Stomach (tissue), 9 donors: ENCODE data around the gene SEC62. TPM values are rescaled to one million over a fixed set of nuclear protein-coding genes. Genes with fewer than 3 reads are reported as not detected.
A peak's percentile ranks its signal among the peaks of the same experiment; 100 is the strongest.

Experiments
- DNase-seq, 2 donors: peaks; one replicate each; pipeline versions ENCODE4 v3.0.0 to v3.0.0-alpha.2; 2013 to 2019
- H3K27ac ChIP-seq, 5 donors: fragments of 200-600 bp in 4 of 5; sonication (generic) in 4 of 5; one replicate each; pipeline ENCODE4 v1.5.1; 2013 to 2019; ENCODE audit warnings: mild to moderate bottlenecking in 1 of 5, moderate library complexity in 1 of 5
- H3K27me3 ChIP-seq, 3 donors: fragments of 200-600 bp; sonication (generic); one replicate each; pipeline ENCODE4 v1.5.1; 2017 to 2019; ENCODE audit warnings: mixed run types in 1 of 3
- H3K36me3 ChIP-seq, 4 donors: fragments of 200-600 bp; sonication (generic); 1 replicate in 3 of 4; 2 replicates in 1 of 4; pipeline ENCODE4 v1.5.1; 2016 to 2019
- H3K4me1 ChIP-seq, 4 donors: fragments of 200-600 bp; sonication (generic); one replicate each; pipeline ENCODE4 v1.5.1; 2016 to 2019
- H3K4me3 ChIP-seq, 4 donors: fragments of 200-600 bp; sonication (generic) in 3 of 4; one replicate each; pipeline ENCODE4 v1.5.1; 2016 to 2019; ENCODE audit warnings: mild to moderate bottlenecking in 1 of 4
- H3K9me3 ChIP-seq, 4 donors: fragments of 200-600 bp; sonication (generic); one replicate each; pipeline ENCODE4 v1.5.1; 2016 to 2019
- CTCF ChIP-seq, 7 experiments: fragments of 450-650 bp in 4 of 7; fragments of 200-600 bp in 3 of 7; sonication (generic) in 3 of 7; IDR thresholded peaks; one replicate each; pipeline ENCODE4 v1.5.1; 2016 to 2019; ENCODE audit warnings: antibody characterized with exemption in 7 of 7, control low read depth in 2 of 7, mild to moderate bottlenecking in 1 of 7
- EP300 ChIP-seq: sonication (generic); formaldehyde crosslinking; IDR thresholded peaks from one replicate; pipeline ENCODE4 v1.6.1; 2017; ENCODE audit warnings: antibody characterized with exemption
- POLR2A ChIP-seq, 4 donors: fragments of 450-650 bp; IDR thresholded peaks; one replicate each; pipeline ENCODE4 v1.6.1; 2016; ENCODE audit warnings: antibody characterized with exemption in 4 of 4, control low read depth in 2 of 4, mild to moderate bottlenecking in 1 of 4, moderate library complexity in 1 of 4
- POLR2AphosphoS5 ChIP-seq, 3 donors: sonication (generic); formaldehyde crosslinking; IDR thresholded peaks; one replicate each; pipeline ENCODE4 v1.6.1; 2016; ENCODE audit warnings: antibody characterized with exemption in 3 of 3
- WGBS, 5 donors: extraction: QIAGEN DNeasy Blood & Tissue Kit in 3 of 5; methylation state at CpG; one replicate each; pipeline versions ENCODE4 v1.1.5 to v1.1.7; 2013 to 2018; 5-methylcytosine and 5-hydroxymethylcytosine counted together
- intact Hi-C: fragments of 100-400 bp; cut with DNase I; formaldehyde crosslinking; loops from one replicate; pipeline ENCODE4 v1.15.1; 2023; ENCODE audit warnings: low total_unique reads
- polyA plus RNA-seq, 3 donors: library from polyadenylated mRNA; stranded (reverse); fragments of 200-250 nt; gene quantifications; one replicate each; pipeline ENCODE4 v1.2.3, GENCODE V29; 2013
- total RNA-seq, 5 donors: library from RNA; depleted of rRNA; stranded (reverse); fragments of >200 nt; gene quantifications; one replicate each; pipeline versions ENCODE4 v1.1.0 to v1.2.3, GENCODE V29; 2014 to 2016
- donor health status: healthy with polysubstance abuse.
- donor health status: Bipolar disorder and iron deficiency.
- donor health status: healthy.

SEC62 gene
- total and polyA plus RNA-seq, 8 donors, result 12.1 to 239 (median 51.1) TPM

GRCh38 chr3:169980055-169980454, 13.4 kb downstream of the SEC62 start:
- H3K9me3 ChIP-seq, result no peaks in the 10 kb centered on the region
- H3K27ac ChIP-seq, result peak overlapping the region in 3 of 5 donors; percentile 6 to 47 (median 40)
- no peak for DNase-seq
- no peak overlapping the region for H3K4me3 ChIP-seq
- H3K27me3 ChIP-seq, result no peaks in the 10 kb centered on the region
- WGBS, 5 donors, result 30 to 50% (median 38%) methylated on average over 2 of the region's 2 CpGs
- intact Hi-C loops, result no loop called here
- TF ChIP-seq POLR2A (IDR thresholded peaks at IDR 0.05) (no peak), CTCF (IDR thresholded peaks at IDR 0.05) (no peak), EP300 (no peak), POLR2AphosphoS5 (IDR thresholded peaks at IDR 0.05) (no peak)
- peaks cover 43 to 99% (median 96%) of the 10 kb centered on the region in 4 donors for H3K36me3 ChIP-seq
- H3K4me1 ChIP-seq, result peaks cover 0 to 30% (median 7%) of the 10 kb centered on the region in 4 donors

- WGBS, 5 donors, result 53 to 67% (median 59%) methylated on average over 3 of the region's 3 CpGs
- Histone ChIP-seq H3K9me3 (no peaks in the 10 kb centered on the region), H3K4me1 (peaks cover 0 to 21% (median 3%) of the 10 kb centered on the region in 4 donors), H3K36me3 (peaks cover 64 to 100% (median 100%) of the 10 kb centered on the region in 4 donors), H3K27me3 (no peaks in the 10 kb centered on the region), H3K4me3 (no peak overlapping the region), H3K27ac (no peak overlapping the region)
- DNase-seq, result peak; percentile 22 to 50
- TF ChIP-seq POLR2AphosphoS5 (IDR thresholded peaks at IDR 0.05) (no peak), POLR2A (IDR thresholded peaks at IDR 0.05) (no peak), EP300 (no peak), CTCF (IDR thresholded peaks at IDR 0.05) (no peak)
- intact Hi-C loops, result no loop called here
Measured at GRCh38 chr3:169984292-169984691, 17.7 kb downstream of the SEC62 start.

- no peaks in the 10 kb centered on the region for H3K9me3 ChIP-seq
- intact Hi-C loops, result no loop called here
- DNase-seq, result no peak
- H3K27me3 ChIP-seq, result no peaks in the 10 kb centered on the region
- no peak overlapping the region for H3K27ac ChIP-seq
- TF ChIP-seq CTCF (IDR thresholded peaks at IDR 0.05) (no peak), POLR2A (IDR thresholded peaks at IDR 0.05) (no peak)
- H3K4me3 ChIP-seq, result no peak overlapping the region
- peaks cover 0 to 23% (median 10%) of the 10 kb centered on the region in 4 donors for H3K4me1 ChIP-seq
- WGBS, 5 donors, result 90 to 96% (median 95%) methylated on average over 4 of the region's 4 CpGs
- H3K36me3 ChIP-seq, result peaks cover 36 to 95% (median 86%) of the 10 kb centered on the region in 4 donors
Measured at GRCh38 chr3:169990431-169990830, 23.8 kb downstream of the SEC62 start.

DNA sequence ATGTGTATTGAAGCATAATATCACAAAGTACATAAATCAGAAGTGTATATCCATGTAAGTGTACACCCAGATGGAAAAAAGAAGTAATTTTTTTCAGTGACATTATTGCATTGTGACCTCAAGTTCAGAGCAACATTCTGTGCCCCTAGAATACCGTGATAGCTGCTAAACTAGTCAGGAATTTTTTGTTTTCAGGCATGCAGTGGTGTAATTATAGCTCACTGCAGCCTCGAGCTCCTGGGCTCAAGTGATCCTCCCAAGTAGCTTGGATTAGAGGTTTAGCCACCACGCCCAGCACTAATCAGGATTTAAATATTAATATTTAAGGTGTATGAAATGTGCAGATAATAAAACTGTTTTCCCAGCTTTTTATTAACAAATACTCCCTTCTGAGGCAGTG, 25.5 kb downstream of the SEC62 start:
- Histone ChIP-seq H3K4me3 (no peak overlapping the region), H3K4me1 (peaks cover 0 to 23% (median 10%) of the 10 kb centered on the region in 4 donors), H3K27ac (peak overlapping the region in 1 of 5 donors; percentile 9), H3K36me3 (peaks cover 20 to 95% (median 81%) of the 10 kb centered on the region in 4 donors), H3K9me3 (no peaks in the 10 kb centered on the region), H3K27me3 (no peaks in the 10 kb centered on the region)
- no peak for TF ChIP-seq EP300
- no peak for TF ChIP-seq CTCF (IDR thresholded peaks at IDR 0.05)
- no peak for TF ChIP-seq POLR2AphosphoS5 (IDR thresholded peaks at IDR 0.05)
- WGBS, 5 donors, result 30 to 49% (median 39%) methylated on average over 3 of the region's 3 CpGs
- intact Hi-C loops, result no loop called here
- no peak for DNase-seq
